Activated B cell treated with CpG ODN at 0.5 μM for 24 hours (primary cell): ENCODE data around the gene MIXL1. TPM values are rescaled to one million over a fixed set of nuclear protein-coding genes. Genes with fewer than 3 reads are reported as not detected.

Experiments
- ATAC-seq: fragments of 200-7000 bp; cut with Tn5 transposase; one replicate; pipeline ENCODE4 v1.10.0; 2021; ENCODE audit warnings: low read depth, mild to moderate bottlenecking, moderate library complexity
- CTCF ChIA-PET: fragments of 350-600 bp; sonication (Branson Sonifier 250); formaldehyde crosslinking; loops from one replicate; lab custom pipeline; 2021; ENCODE audit warnings: antibody characterized with exemption; lab: Charles Lee
- POLR2A ChIA-PET: fragments of 350-600 bp; sonication (Branson Sonifier 250); formaldehyde crosslinking; loops from one replicate; lab custom pipeline; 2021; ENCODE audit warnings: antibody characterized with exemption; lab: Charles Lee
- DNase-seq: peaks from one replicate; pipeline ENCODE4 v3.0.0; 2022
- H3K27ac Mint-ChIP-seq: one replicate; pipeline ENCODE4 v1.8.0; 2020; ENCODE audit warnings: mixed read lengths
- H3K27me3 Mint-ChIP-seq: one replicate; pipeline ENCODE4 v1.8.0; 2021; ENCODE audit warnings: mixed read lengths
- H3K36me3 Mint-ChIP-seq: one replicate; pipeline ENCODE4 v1.8.0; 2021; ENCODE audit warnings: low read depth, mixed read lengths
- H3K4me1 Mint-ChIP-seq: one replicate; pipeline ENCODE4 v1.8.0; 2021; ENCODE audit warnings: mixed read lengths
- H3K4me3 Mint-ChIP-seq: one replicate; pipeline ENCODE4 v1.8.0; 2020; ENCODE audit warnings: mild to moderate bottlenecking, mixed read lengths
- H3K9me3 Mint-ChIP-seq: one replicate; pipeline ENCODE4 v1.8.0; 2020; ENCODE audit warnings: mixed read lengths
- intact Hi-C: fragments of 100-400 bp; cut with micrococcal nuclease; formaldehyde crosslinking; loops from one replicate; pipeline ENCODE4 v1.15.1; 2024
- total RNA-seq: library from RNA; stranded (reverse); gene quantifications from 2 replicates; pipeline ENCODE4 v1.2.3, GENCODE V29; 2022
- TF ChIP-seq, protein P1 (sequence below): fragments of 200-600 bp; IDR thresholded peaks from one replicate; pipeline ENCODE4 v1.8.0; 2022; ENCODE audit warnings: antibody characterized with exemption, mild to moderate bottlenecking

MIXL1 gene
- total RNA-seq = 0.75 and 0.93 TPM in 2 replicates

DNA sequence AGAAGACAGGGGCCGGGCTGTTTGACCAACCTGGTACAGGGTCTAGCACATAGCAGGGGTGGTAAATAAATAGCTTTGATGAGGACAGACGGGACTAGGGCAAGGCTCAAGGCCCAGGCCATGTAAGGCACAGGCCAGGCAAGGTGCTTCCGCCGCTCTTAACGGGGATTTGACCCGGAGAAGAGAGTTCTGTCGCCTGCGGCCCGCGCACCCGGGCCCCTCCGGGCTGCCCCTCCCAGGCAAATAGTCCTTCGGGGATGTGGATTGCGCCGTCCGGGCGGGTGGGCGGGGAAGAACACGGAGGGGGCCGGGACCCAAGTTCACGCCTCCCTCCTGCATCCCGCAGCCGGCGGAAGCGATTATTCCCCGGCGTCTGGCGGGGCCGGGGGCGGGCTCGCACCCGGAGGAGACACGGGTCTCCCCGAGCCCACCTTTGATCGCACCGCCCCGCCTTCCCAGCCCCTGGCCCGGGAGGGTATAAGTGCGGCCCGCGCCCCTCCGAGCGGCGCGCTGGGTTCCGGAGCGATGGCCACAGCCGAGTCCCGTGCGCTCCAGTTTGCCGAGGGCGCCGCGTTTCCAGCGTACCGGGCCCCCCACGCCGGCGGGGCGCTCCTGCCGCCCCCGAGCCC lies at the start of gene MIXL1:
Gene MIXL1 (plus strand): TSS at position 508 of the 629 bp plus-strand sequence. CDS start 18 bp downstream, at position 526.
- ChIA-PET CTCF (interaction anchor here (1.0 to 1.2 kb wide), 3 partner anchors 10 to 98 kb away, joined by 3 read pairs; no protein-coding TSS in a partner anchor), POLR2A (no interaction called here)
- TF ChIP-seq, protein P1, sequence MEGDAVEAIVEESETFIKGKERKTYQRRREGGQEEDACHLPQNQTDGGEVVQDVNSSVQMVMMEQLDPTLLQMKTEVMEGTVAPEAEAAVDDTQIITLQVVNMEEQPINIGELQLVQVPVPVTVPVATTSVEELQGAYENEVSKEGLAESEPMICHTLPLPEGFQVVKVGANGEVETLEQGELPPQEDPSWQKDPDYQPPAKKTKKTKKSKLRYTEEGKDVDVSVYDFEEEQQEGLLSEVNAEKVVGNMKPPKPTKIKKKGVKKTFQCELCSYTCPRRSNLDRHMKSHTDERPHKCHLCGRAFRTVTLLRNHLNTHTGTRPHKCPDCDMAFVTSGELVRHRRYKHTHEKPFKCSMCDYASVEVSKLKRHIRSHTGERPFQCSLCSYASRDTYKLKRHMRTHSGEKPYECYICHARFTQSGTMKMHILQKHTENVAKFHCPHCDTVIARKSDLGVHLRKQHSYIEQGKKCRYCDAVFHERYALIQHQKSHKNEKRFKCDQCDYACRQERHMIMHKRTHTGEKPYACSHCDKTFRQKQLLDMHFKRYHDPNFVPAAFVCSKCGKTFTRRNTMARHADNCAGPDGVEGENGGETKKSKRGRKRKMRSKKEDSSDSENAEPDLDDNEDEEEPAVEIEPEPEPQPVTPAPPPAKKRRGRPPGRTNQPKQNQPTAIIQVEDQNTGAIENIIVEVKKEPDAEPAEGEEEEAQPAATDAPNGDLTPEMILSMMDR = no peak
- Mint-ChIP-seq H3K36me3 (no peaks in the 10 kb centered on the region), H3K4me1 (peaks cover 6% of the 10 kb centered on the region), H3K27ac (no peak within 1 kb of the TSS), H3K27me3 (peaks cover 4% of the 10 kb centered on the region), H3K4me3 (peak within 1 kb of the TSS; percentile 89), H3K9me3 (no peaks in the 10 kb centered on the region)
- DNase-seq = peak; percentile 44
- ATAC-seq = peak; percentile 59
- intact Hi-C loops = loop anchor here (10.0 kb wide), 1 partner anchor 52 kb away; no protein-coding TSS in a partner anchor

DNA sequence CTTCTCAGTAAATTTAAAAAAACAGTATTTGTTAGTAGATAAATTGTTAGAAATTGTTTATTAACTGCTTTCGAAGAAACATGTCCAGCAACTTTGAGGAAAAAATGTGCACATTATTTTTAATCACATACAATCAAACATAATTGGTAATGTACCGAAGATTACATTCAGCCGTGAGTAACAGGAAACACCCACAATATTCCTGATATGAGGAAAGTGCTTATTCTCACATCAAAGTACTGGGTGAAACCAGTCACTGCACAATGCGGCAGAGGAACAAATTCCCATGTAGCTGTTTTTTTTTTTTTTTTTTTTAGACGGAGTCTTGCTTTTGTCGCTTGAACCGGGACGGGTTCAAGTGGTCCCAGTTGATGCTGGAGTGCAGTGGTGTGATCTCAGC lies 46.6 kb upstream of the MIXL1 start:
- POLR2A ChIA-PET = interaction anchor here (0.6 to 0.7 kb wide), 3 partner anchors 13 to 54 kb away, joined by 3 to 5 read pairs (median 4); no protein-coding TSS in a partner anchor
- no peaks in the 10 kb centered on the region for H3K9me3 Mint-ChIP-seq
- H3K27me3 Mint-ChIP-seq = no peaks in the 10 kb centered on the region
- no peak for DNase-seq
- H3K4me3 Mint-ChIP-seq = no peak overlapping the region
- peaks cover 62% of the 10 kb centered on the region for H3K4me1 Mint-ChIP-seq
- H3K36me3 Mint-ChIP-seq = peaks cover 49% of the 10 kb centered on the region
- CTCF ChIA-PET = interaction anchor here (1.8 kb wide), 1 partner anchor 18 kb away, joined by 5 read pairs; no protein-coding TSS in a partner anchor
- no peak overlapping the region for H3K27ac Mint-ChIP-seq
- intact Hi-C loops = no loop called here
- no peak for ATAC-seq
- TF ChIP-seq, protein P1 = no peak

DNA sequence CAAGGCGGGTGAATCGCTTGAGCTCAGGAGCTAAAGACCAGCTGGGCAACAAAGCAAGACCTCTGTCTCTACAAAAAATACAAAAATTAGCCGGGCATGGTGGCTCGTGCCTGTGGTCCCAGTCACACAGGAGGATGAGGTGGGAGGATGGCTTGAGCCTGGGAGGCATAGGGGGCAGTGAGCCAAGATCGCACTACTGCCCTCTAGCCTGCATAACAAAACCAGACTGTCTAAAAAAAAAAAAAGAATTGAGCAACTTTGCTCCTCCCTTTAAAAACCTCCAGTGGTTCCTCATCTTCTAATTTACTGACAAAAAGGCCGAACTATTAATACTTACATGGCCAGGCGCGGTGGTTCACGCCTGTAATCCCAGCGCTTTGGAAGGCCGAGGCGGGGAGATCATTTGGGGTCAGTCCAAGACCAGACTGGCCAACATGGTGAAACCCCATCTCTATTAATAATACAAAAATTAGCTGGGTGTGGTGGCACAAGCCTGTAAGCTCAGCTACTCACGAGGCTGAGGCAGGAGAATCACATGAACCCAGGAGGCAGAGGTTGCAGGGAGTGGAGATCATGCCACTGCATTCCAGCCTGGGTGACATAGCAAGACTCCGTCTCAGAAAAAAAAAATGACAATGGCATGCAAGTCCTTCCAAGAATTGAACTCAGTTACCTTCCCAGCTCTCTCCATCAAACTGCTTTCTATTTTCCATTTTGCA lies 41.3 kb upstream of the MIXL1 start:
- TF ChIP-seq, protein P1 = no peak
- Mint-ChIP-seq H3K27me3 (no peaks in the 10 kb centered on the region), H3K27ac (peak overlapping the region; percentile 88), H3K4me1 (peaks cover 75% of the 10 kb centered on the region), H3K36me3 (peaks cover 47% of the 10 kb centered on the region), H3K4me3 (peak overlapping the region; percentile 70), H3K9me3 (no peaks in the 10 kb centered on the region)
- CTCF ChIA-PET = interaction anchor here (0.9 to 8.6 kb wide), 7 partner anchors 16 to 221 kb away, joined by 3 to 81 read pairs (median 4); no protein-coding TSS in a partner anchor
- ATAC-seq (peak; percentile 22), DNase-seq (no peak)
- POLR2A ChIA-PET = interaction anchor here (0.6 to 3.2 kb wide), 5 partner anchors 49 to 182 kb away, joined by 3 to 21 read pairs (median 6); no protein-coding TSS in a partner anchor
- intact Hi-C loops = loop anchor here (1.0 to 2.0 kb wide), 4 partner anchors 15 to 224 kb away; no protein-coding TSS in a partner anchor

DNA sequence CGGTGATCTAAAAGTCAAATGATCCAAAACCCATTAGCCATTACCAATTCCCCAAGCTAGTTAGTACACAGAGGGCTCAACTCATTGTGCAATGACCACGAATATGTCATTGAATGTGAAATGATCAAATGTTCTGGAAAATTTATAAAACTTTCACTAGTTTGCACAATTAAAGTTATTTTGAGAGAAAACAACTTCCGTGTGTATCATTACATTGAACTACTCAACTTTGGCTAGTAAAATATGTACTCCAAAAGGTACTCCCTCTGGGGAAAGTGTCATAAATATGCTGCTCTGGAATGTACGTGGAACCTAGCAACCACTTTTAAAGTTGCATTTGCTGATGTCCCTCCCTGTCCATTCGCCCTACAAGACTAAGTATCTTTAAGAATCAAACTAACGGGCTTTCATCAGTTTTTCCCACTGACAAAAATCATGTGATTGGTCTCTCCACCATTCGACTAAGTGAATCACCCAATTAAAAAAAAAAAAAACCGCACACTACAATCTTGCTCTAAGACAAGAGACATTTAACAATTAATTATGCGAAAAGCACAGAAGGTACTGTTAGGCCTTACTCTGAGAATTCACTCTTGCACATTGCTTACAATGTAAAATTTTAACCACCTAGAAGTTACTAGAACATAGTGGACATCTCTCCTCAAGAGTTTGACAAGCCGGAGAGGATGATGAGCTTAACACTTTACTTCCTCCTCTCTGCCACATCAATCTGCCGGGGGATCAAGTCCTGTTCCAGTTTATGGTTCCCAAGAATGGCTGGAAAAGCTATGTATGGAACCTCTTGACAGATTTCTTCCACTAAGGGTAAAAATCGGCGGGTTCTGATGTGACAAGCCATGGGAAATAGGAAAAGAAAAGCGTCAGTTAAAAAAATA lies 38.1 kb upstream of the MIXL1 start:
- CTCF ChIA-PET = interaction anchor here (1.2 to 8.6 kb wide), 4 partner anchors 12 to 59 kb away, joined by 3 to 81 read pairs (median 8); no protein-coding TSS in a partner anchor
- H3K9me3 Mint-ChIP-seq = no peaks in the 10 kb centered on the region
- no peak for ATAC-seq
- POLR2A ChIA-PET = interaction anchor here (0.6 to 2.5 kb wide), 12 partner anchors 12 to 222 kb away, joined by 3 to 14 read pairs (median 4); partner anchors contain the start of genes H3-3A and PARP1
- peak overlapping the region; percentile 94 for H3K4me3 Mint-ChIP-seq
- H3K27ac Mint-ChIP-seq = peak overlapping the region; percentile 94
- no peaks in the 10 kb centered on the region for H3K27me3 Mint-ChIP-seq
- no peak for DNase-seq
- TF ChIP-seq, protein P1 = no peak
- H3K4me1 Mint-ChIP-seq = peaks cover 55% of the 10 kb centered on the region
- intact Hi-C loops = loop anchor here (1.0 to 5.0 kb wide), 9 partner anchors 11 to 718 kb away; partner anchors contain the start of genes LIN9 and SRP9
- H3K36me3 Mint-ChIP-seq = peaks cover 30% of the 10 kb centered on the region
